Mononuclear cell (primary cell): Measurements from ENCODE around the gene POLR1H. TPM values are rescaled to one million over a fixed set of nuclear protein-coding genes. Genes with fewer than 3 reads are reported as not detected.

Experiments used
- total RNA-seq: library from RNA; depleted of rRNA; stranded (reverse); fragments of >200 nt; gene quantifications from one replicate; pipeline ENCODE4 v1.2.3, GENCODE V29; 2012

POLR1H gene
- total RNA-seq, 1 donor = 11.4 TPM

Other genes with a start within 250 kb of the POLR1H start
- gene HLA-G, start 233.4 kb upstream of the POLR1H start, total RNA-seq = 0.63 TPM
- 1,869 TPM for gene HLA-A, start 118.7 kb upstream of the POLR1H start, total RNA-seq
- gene PPP1R11, start 5.9 kb downstream of the POLR1H start, total RNA-seq = 29.0 TPM
- gene RNF39, start 14.5 kb downstream of the POLR1H start, total RNA-seq = not detected
- gene TRIM31, start 51.8 kb downstream of the POLR1H start, total RNA-seq = 0.10 TPM
- gene TRIM40, start 74.9 kb downstream of the POLR1H start, total RNA-seq = 1.4 TPM
- gene TRIM10, start 99.9 kb downstream of the POLR1H start, total RNA-seq = 0.21 TPM
- not detected for gene TRIM15, start 102.3 kb downstream of the POLR1H start, total RNA-seq
- gene TRIM26, start 152.1 kb downstream of the POLR1H start, total RNA-seq = 28.8 TPM